HEK293T (cell line): ENCODE measurements around the gene SLC35E1.

Source experiments
- BHLHE40 ChIP-seq: fragments of 450-650 bp; IDR thresholded peaks from 2 replicates; pipeline ENCODE4 v1.6.1; 2016; ENCODE audit warnings: mild to moderate bottlenecking, moderate library complexity, borderline replicate concordance
- CTBP1 ChIP-seq: fragments of 450-650 bp; IDR thresholded peaks from 2 replicates; pipeline ENCODE4 v1.6.1; 2016; ENCODE audit warnings: borderline replicate concordance
- ELF4 ChIP-seq: fragments of 450-650 bp; IDR thresholded peaks from 2 replicates; pipeline ENCODE4 v1.6.1; 2017; ENCODE audit warnings: antibody characterized with exemption
- FOXA1 ChIP-seq: fragments of 450-650 bp; IDR thresholded peaks from 2 replicates; pipeline ENCODE4 v1.6.1; 2016; ENCODE audit warnings: mild to moderate bottlenecking
- FOXK2 ChIP-seq: fragments of 450-650 bp; IDR thresholded peaks from 2 replicates; pipeline ENCODE4 v1.6.1; 2016; ENCODE audit warnings: mild to moderate bottlenecking
- FOXM1 ChIP-seq: fragments of 450-650 bp; IDR thresholded peaks from 2 replicates; pipeline ENCODE4 v1.6.1; 2017; ENCODE audit warnings: mild to moderate bottlenecking, borderline replicate concordance
- HDGF ChIP-seq: fragments of 450-650 bp; IDR thresholded peaks from 2 replicates; pipeline ENCODE4 v1.6.1; 2017; ENCODE audit warnings: antibody characterized with exemption, borderline replicate concordance
- L3MBTL2 ChIP-seq: fragments of 450-650 bp; conservative IDR thresholded peaks from 2 replicates; pipeline ENCODE4 v1.6.1; 2016; ENCODE audit warnings: mild to moderate bottlenecking
- LEF1 ChIP-seq: fragments of 450-650 bp; IDR thresholded peaks from 2 replicates; pipeline ENCODE4 v1.6.1; 2017; ENCODE audit warnings: mild to moderate bottlenecking, borderline replicate concordance
- NFRKB ChIP-seq: fragments of 450-650 bp; IDR thresholded peaks from 2 replicates; pipeline ENCODE4 v1.6.1; 2016; ENCODE audit warnings: mild to moderate bottlenecking, moderate library complexity
- PKNOX1 ChIP-seq: fragments of 450-650 bp; IDR thresholded peaks from 2 replicates; pipeline ENCODE4 v1.6.1; 2016
- SP1 ChIP-seq: fragments of 450-650 bp; IDR thresholded peaks from 2 replicates; pipeline ENCODE4 v1.6.1; 2017
- SUZ12 ChIP-seq: fragments of 450-650 bp; IDR thresholded peaks from 2 replicates; pipeline ENCODE4 v1.6.1; 2016; ENCODE audit warnings: mild to moderate bottlenecking
- TARDBP ChIP-seq: fragments of 450-650 bp; IDR thresholded peaks from 2 replicates; pipeline ENCODE4 v1.6.1; 2016

- no peak for TF ChIP-seq SP1
- no peak for TF ChIP-seq FOXM1
- TF ChIP-seq L3MBTL2: no peak
- no peak for TF ChIP-seq FOXA1
- no peak for TF ChIP-seq PKNOX1
- TF ChIP-seq LEF1: no peak
- TF ChIP-seq ELF4: no peak
- no peak for TF ChIP-seq FOXK2
- TF ChIP-seq TARDBP: no peak
- no peak for TF ChIP-seq HDGF
- TF ChIP-seq SUZ12: no peak
- no peak for TF ChIP-seq NFRKB
- TF ChIP-seq BHLHE40: no peak
- no peak for TF ChIP-seq CTBP1
Observed at GRCh38 chr19:16509141-16510061, 62.8 kb downstream of the SLC35E1 start.
